Measurements from ENCODE around the gene EXOSC7. TPM values are rescaled to one million over a fixed set of nuclear protein-coding genes. Genes with fewer than 3 reads are reported as not detected.

The EXOSC7 gene
- total and polyA plus RNA-seq, 2 of the 4 experiments (the other 2 are of a cell fraction) = 61.6 to 62.2 TPM

DNA sequence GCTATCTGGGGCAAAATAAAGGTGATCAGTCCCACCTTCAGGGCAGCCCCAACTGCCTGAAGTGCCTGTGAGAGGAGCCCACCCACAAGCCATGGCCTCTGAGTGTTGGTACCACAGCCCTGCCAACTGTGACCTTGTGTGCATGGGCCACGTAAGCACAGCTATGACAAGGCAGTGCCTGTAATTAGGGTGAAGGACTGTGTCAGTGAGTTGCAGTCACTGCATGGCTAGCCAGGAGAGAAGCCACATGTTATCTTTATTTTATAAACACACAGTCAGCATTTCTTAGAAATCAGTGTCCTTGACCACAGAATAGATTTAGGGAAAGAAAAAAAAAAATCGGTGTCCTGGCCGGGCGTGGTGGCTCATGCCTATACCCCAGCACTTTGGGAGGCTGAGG lies 24.8 kb downstream of the EXOSC7 start:
- Histone ChIP-seq H3K36me3 (ENCODE audit: control insufficient read depth, insufficient read depth, low read length) (peaks cover 36% of the 10 kb centered on the region), H3K9ac (ENCODE audit: low read depth, low read length) (no peak overlapping the region), H2AK5ac (ENCODE audit: low read depth, low read length) (no peak overlapping the region; the same call in 1 of the 2 replicates), H2BK15ac (ENCODE audit: low read depth, low read length) (no peak overlapping the region), H3K14ac (replicated peaks; ENCODE audit: low read depth, low read length) (no peak overlapping the region), H2BK5ac (ENCODE audit: low read depth, low read length, poor library complexity, severe bottlenecking) (no peak overlapping the region), H3K56ac (ENCODE audit: extremely low read depth, insufficient read depth, low read length) (no peak overlapping the region), H3K9me1 (ENCODE audit: insufficient read depth, low read length) (peaks cover 10% of the 10 kb centered on the region), H3K4me3 (ENCODE audit: insufficient read depth, low read depth, low read length) (no peak overlapping the region), H2AK9ac (replicated peaks; ENCODE audit: low read depth, low read length, poor library complexity) (no peak overlapping the region), H4K91ac (ENCODE audit: insufficient read depth, low read depth, low read length) (no peak overlapping the region), H4K5ac (ENCODE audit: low read depth, low read length) (no peak overlapping the region), H4K8ac (ENCODE audit: low read depth in 2 of 2, low read length in 2 of 2) (no peak overlapping the region), H3K4me1 (ENCODE audit: control insufficient read depth, insufficient read depth, low read length) (peaks cover 5% of the 10 kb centered on the region), H3K4me2 (ENCODE audit: low read depth, low read length) (no peak overlapping the region), H3K27me3 (ENCODE audit: control insufficient read depth, insufficient read depth, low read length) (no peaks in the 10 kb centered on the region), H3K79me1 (ENCODE audit: low read depth in 1 of 2, low read length in 2 of 2) (peaks cover 25 to 29% of the 10 kb centered on the region in 2 experiments), H2AFZ (replicated peaks; ENCODE audit: low read length, poor library complexity) (no peak overlapping the region), H3K4ac (ENCODE audit: low read depth, low read length) (no peak overlapping the region), H3K23ac (ENCODE audit: low read depth, low read length) (no peak overlapping the region), H3K27ac (ENCODE audit: insufficient read depth, low read length) (no peak overlapping the region), H2BK20ac (ENCODE audit: low read depth, low read length) (no peak overlapping the region), H2BK120ac (ENCODE audit: low read depth, low read length) (no peak overlapping the region), H3K9me3 (ENCODE audit: control insufficient read depth, insufficient read depth, low read length) (no peaks in the 10 kb centered on the region), H4K20me1 (ENCODE audit: insufficient read depth, low read length) (peaks cover 2% of the 10 kb centered on the region), H3K18ac (ENCODE audit: low read depth, low read length) (no peak overlapping the region)
- no peak for DNase-seq
- no TSS peak for BruUV-seq (replicated peaks)
- WGBS, 2 experiments (ENCODE audit: extremely low coverage in 2 of 2, insufficient read length in 1 of 2) = no CpG with 5 or more reads among the region's 4 CpGs
- ChIA-PET CTCF (interaction anchor here (0.7 to 2.1 kb wide), 2 partner anchors 11 to 1447 kb away, joined by 4 to 5 read pairs; no protein-coding TSS in a partner anchor), POLR2A (ENCODE audit: unreplicated experiment) (no interaction called here)
- ATAC-seq (ENCODE audit: low read depth) = no peak
- TF ChIP-seq NFE2L2 (IDR thresholded peaks at IDR 0.05; ENCODE audit: low read depth, low read length) (no peak), MAFK (IDR thresholded peaks at IDR 0.05; ENCODE audit: low read depth, low read length) (peak; percentile 83)
- dilution Hi-C loops (cut with HindIII; ENCODE audit: low sequenced_read_pairs, unreplicated experiment) = no loop called here
- intact Hi-C loops (cut with micrococcal nuclease) = no loop called here
- in situ Hi-C loops (cut with MboI; ENCODE audit: low sequenced_read_pairs) = no loop called here

Data from IMR-90 (cell line).